HepG2 (cell line): ENCODE results near the gene CBFA2T2. TPM values are rescaled to one million over a fixed set of nuclear protein-coding genes. Genes with fewer than 3 reads are reported as not detected.

Source experiments
- ATAC-seq: fragments of 200-7000 bp; cut with Tn5 transposase; 3 replicates; pipeline ENCODE4 v1.9.1; 2020; ENCODE audit warnings: mild to moderate bottlenecking, moderate library complexity
- BruUV-seq: library from RNA; stranded (reverse); fragments of 400-500 nt; replicated peaks from 2 replicates; lab custom pipeline; 2021; lab: Mats Ljungman, UMichigan
- CTCF ChIA-PET: fragments of 300-600 bp; formaldehyde crosslinking; extraction: SDS; loops from one replicate; lab custom pipeline; 2021; ENCODE audit warnings: low total read pairs, inconsistent platforms, low intra/inter-chr PET ratio; lab: Yijun Ruan, JAX
- POLR2A ChIA-PET: fragments of 350-600 bp; sonication (Branson Sonifier 250); formaldehyde crosslinking; loops from one replicate; lab custom pipeline; 2020; ENCODE audit warnings: antibody characterized with exemption, inconsistent platforms; lab: Yijun Ruan, JAX
- DNase-seq: peaks from one replicate; pipeline ENCODE4 v3.0.0-alpha.2; 2015; ENCODE audit warnings: low spot score
- FAIRE-seq: peaks from 3 replicates; lab custom pipeline; 2011; peaks lifted over from hg19 to GRCh38; lab: Jason Lieb, UNC
- H2AFZ ChIP-seq: one replicate; pipeline ENCODE4 v1.6.1; 2011; ENCODE audit warnings: low read length, inconsistent platforms
- H3K27ac ChIP-seq: fragments of 300-600 bp; 3 replicates; pipeline ENCODE4 v1.8.0; 2011; ENCODE audit warnings: mixed run types, mild to moderate bottlenecking, mixed read lengths, low read length, inconsistent platforms; ENCODE audit not compliant: insufficient read depth; ENCODE audit errors: extremely low read length
- H3K27me3 ChIP-seq, 2 experiments: fragments of 200-600 bp in 1 of 2; 2 replicates in 1 of 2; 3 replicates in 1 of 2; pipeline versions ENCODE4 v1.6.0 to v1.8.0; 2011; ENCODE audit warnings: low read length in 2 of 2, mild to moderate bottlenecking in 2 of 2, moderate library complexity in 2 of 2, inconsistent platforms in 1 of 2; ENCODE audit not compliant: insufficient read depth in 2 of 2, control insufficient read depth in 1 of 2
- H3K36me3 ChIP-seq, 2 experiments: fragments of 200-600 bp in 1 of 2; replicated peaks in 1 of 2; 2 replicates in 1 of 2; 3 replicates in 1 of 2; pipeline versions ENCODE4 v1.5.1 to v1.8.0; 2011; ENCODE audit warnings: low read length in 2 of 2, inconsistent platforms in 1 of 2; ENCODE audit not compliant: insufficient read depth in 2 of 2, control insufficient read depth in 1 of 2
- H3K4me1 ChIP-seq: 2 replicates; pipeline ENCODE4 v1.5.1; 2012; ENCODE audit warnings: low read length, inconsistent platforms; ENCODE audit not compliant: insufficient read depth
- H3K4me2 ChIP-seq: 2 replicates; pipeline ENCODE4 v1.6.0; 2011; ENCODE audit warnings: low read depth, low read length, inconsistent platforms
- H3K4me3 ChIP-seq, 3 experiments: fragments of 200-600 bp in 1 of 3; sonication (generic), shearing (Covaris generic) in 1 of 3; replicated peaks in 1 of 3; 2 replicates each; pipeline ENCODE4 v1.5.1; 2011 to 2016; ENCODE audit warnings: low read length in 3 of 3, inconsistent platforms in 2 of 3, low read depth in 2 of 3, mild to moderate bottlenecking in 2 of 3, control low read depth in 1 of 3, mixed read lengths in 1 of 3; ENCODE audit not compliant: insufficient read depth in 1 of 3
- H3K79me2 ChIP-seq: one replicate; pipeline ENCODE4 v1.6.1; 2011; ENCODE audit warnings: low read length, inconsistent platforms; ENCODE audit not compliant: insufficient read depth
- H3K9ac ChIP-seq: 2 replicates; pipeline ENCODE4 v1.6.0; 2011; ENCODE audit warnings: mild to moderate bottlenecking, low read depth, low read length, inconsistent platforms; ENCODE audit not compliant: insufficient read depth
- H3K9me3 ChIP-seq: 2 replicates; pipeline ENCODE4 v1.5.1; 2012; ENCODE audit warnings: mild to moderate bottlenecking, low read length
- H4K20me1 ChIP-seq: 2 replicates; pipeline ENCODE4 v1.6.0; 2011; ENCODE audit warnings: inconsistent platforms, mild to moderate bottlenecking, low read length, moderate library complexity; ENCODE audit not compliant: insufficient read depth
- CSRNP1 ChIP-seq: sonication (generic); formaldehyde crosslinking; IDR thresholded peaks from 2 replicates; pipeline ENCODE4 v1.8.1; 2023; ENCODE audit warnings: mild to moderate bottlenecking, missing genetic modification reagents
- FOXK1 ChIP-seq: sonication (generic); formaldehyde crosslinking; IDR thresholded peaks from 2 replicates; pipeline ENCODE4 v1.4.0; 2020; ENCODE audit warnings: low read depth, missing genetic modification reagents, borderline replicate concordance
- FOXK2 ChIP-seq: fragments of 450-650 bp; IDR thresholded peaks from 2 replicates; pipeline ENCODE4 v1.6.1; 2016
- JDP2 ChIP-seq: sonication (generic); formaldehyde crosslinking; IDR thresholded peaks from 2 replicates; pipeline ENCODE4 v1.8.1; 2022; ENCODE audit warnings: missing genetic modification reagents, borderline replicate concordance
- KLF11 ChIP-seq: IDR thresholded peaks from 2 replicates; pipeline ENCODE4 v1.6.1; 2016; ENCODE audit warnings: missing compliant biosample characterization
- PHF21A ChIP-seq: sonication (generic); formaldehyde crosslinking; IDR thresholded peaks from 2 replicates; pipeline ENCODE4 v1.5.0; 2020; ENCODE audit warnings: mild to moderate bottlenecking, missing genetic modification reagents
- WGBS: methylation state at CpG from one replicate; pipeline ENCODE4 v1.1.6; 2017; ENCODE audit warnings: low lambda C conversion rate; 5-methylcytosine and 5-hydroxymethylcytosine counted together
- in situ Hi-C: cut with HindIII; loops from 2 replicates; pipeline ENCODE4 v1.10.0; 2017; ENCODE audit warnings: low pct_unique_long_range_greater_than_20kb; ENCODE audit not compliant: extremely low pct_ligation_motif_present
- intact Hi-C: fragments of 100-400 bp; cut with micrococcal nuclease; formaldehyde crosslinking; loops from one replicate; pipeline ENCODE4 v1.10.0; 2022; ENCODE audit not compliant: unreplicated experiment
- polyA plus RNA-seq, 8 experiments: library from polyadenylated mRNA; depleted of rRNA in 3 of 8; stranded (reverse) in 7 of 8; unstranded in 1 of 8; fragments of >200 nt; fragmentation: Illumina TruSeq in 4 of 8; extraction: Trizol in 4 of 8; gene quantifications; 2 replicates each; pipeline versions ENCODE4 v1.2.1 to v1.2.3, GENCODE V29; 2011 to 2016; ENCODE audit warnings: low read depth in 4 of 8, missing spikeins in 1 of 8, mixed read lengths in 1 of 8; ENCODE audit not compliant: insufficient read depth in 1 of 8
- total RNA-seq, 5 experiments: library from RNA; depleted of rRNA; stranded (reverse); fragments of >200 nt; fragmentation: Illumina TruSeq; extraction: Trizol; gene quantifications; 2 replicates each; pipeline ENCODE4 v1.2.3, GENCODE V29; 2016; ENCODE audit warnings: low read depth in 1 of 5
- TF ChIP-seq, protein P1 (sequence below): sonication (generic); formaldehyde crosslinking; IDR thresholded peaks from 2 replicates; pipeline ENCODE4 v1.8.0; 2022; ENCODE audit warnings: mild to moderate bottlenecking, missing genetic modification reagents

The CBFA2T2 gene
- total and polyA plus RNA-seq, 2 of the 13 experiments (the other 11 are each of a cell fraction or from before 2014, with no cell fraction given) = 6.3 to 21.2 TPM

- Histone ChIP-seq H3K4me3 (no peak overlapping the region), H3K4me1 (peaks cover 43% of the 10 kb centered on the region), H3K79me2 (peaks cover 54% of the 10 kb centered on the region), H3K36me3 (no peaks in the 10 kb centered on the region; a peak in 1 of 5 replicates), H3K27me3 (no peaks in the 10 kb centered on the region), H3K27ac (no peak overlapping the region), H3K9me3 (no peaks in the 10 kb centered on the region), H2AFZ (no peak overlapping the region), H3K4me2 (no peak overlapping the region), H4K20me1 (no peaks in the 10 kb centered on the region; the same call in 1 of the 2 replicates), H3K9ac (no peak overlapping the region)
- TF ChIP-seq CSRNP1 = no peak
- TF ChIP-seq PHF21A (CRISPR knock-in tag) = 0 out of 2 replicates have a peak, but pooled peaks have one; percentile 38
- TF ChIP-seq JDP2 (CRISPR knock-in tag) = no peak
- no peak for TF ChIP-seq KLF11 (CRISPR knock-in tag)
- no peak for TF ChIP-seq FOXK2
- no peak for TF ChIP-seq FOXK1
- TF ChIP-seq, protein P1, sequence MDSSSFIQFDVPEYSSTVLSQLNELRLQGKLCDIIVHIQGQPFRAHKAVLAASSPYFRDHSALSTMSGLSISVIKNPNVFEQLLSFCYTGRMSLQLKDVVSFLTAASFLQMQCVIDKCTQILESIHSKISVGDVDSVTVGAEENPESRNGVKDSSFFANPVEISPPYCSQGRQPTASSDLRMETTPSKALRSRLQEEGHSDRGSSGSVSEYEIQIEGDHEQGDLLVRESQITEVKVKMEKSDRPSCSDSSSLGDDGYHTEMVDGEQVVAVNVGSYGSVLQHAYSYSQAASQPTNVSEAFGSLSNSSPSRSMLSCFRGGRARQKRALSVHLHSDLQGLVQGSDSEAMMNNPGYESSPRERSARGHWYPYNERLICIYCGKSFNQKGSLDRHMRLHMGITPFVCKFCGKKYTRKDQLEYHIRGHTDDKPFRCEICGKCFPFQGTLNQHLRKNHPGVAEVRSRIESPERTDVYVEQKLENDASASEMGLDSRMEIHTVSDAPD (CRISPR knock-in tag) = no peak
- no peak for DNase-seq
- BruUV-seq = no TSS peak
- ChIA-PET CTCF (no interaction called here), POLR2A (no interaction called here)
- no peak for FAIRE-seq
- in situ Hi-C loops = loop anchor here (10.0 kb wide), 1 partner anchor 127 kb away; no protein-coding TSS in a partner anchor
- no peak for ATAC-seq
- 94% methylated on average over 5 of the region's 5 CpGs for WGBS
- intact Hi-C loops = loop anchor here (5.0 to 10.0 kb wide), 2 partner anchors 47 to 134 kb away; no protein-coding TSS in a partner anchor
These were observed 28.2 kb downstream of the CBFA2T2 start for GRCh38 chr20:33518071-33518470.
